GM10847 (cell line): ENCODE results near the gene S1PR4.

Experiments
- POLR2A ChIP-seq: IDR thresholded peaks from 2 replicates; pipeline ENCODE4 v1.6.1; 2011; ENCODE audit not compliant: insufficient read length; ENCODE audit errors: extremely low read depth

The S1PR4 gene

DNA sequence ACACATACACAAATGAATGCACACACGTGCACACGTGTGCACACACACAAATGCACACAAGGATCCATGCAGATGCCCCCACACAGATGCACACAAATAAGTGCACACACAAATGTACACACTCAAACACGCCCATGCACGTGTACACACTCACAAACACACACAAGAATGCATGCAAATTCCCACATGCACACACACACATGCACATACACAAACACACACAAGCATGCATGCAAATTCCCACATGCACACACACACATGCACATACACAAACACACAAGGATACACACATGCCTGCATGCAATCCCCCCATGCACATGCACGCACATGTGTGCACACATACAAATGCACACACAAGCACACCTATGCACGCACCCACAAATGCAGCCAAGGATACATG is 29.5 kb upstream of the S1PR4 start:
- no peak for TF ChIP-seq POLR2A

- TF ChIP-seq POLR2A = no peak
Measured at GRCh38 chr19:3149526-3150505, 28.8 kb upstream of the S1PR4 start.

DNA sequence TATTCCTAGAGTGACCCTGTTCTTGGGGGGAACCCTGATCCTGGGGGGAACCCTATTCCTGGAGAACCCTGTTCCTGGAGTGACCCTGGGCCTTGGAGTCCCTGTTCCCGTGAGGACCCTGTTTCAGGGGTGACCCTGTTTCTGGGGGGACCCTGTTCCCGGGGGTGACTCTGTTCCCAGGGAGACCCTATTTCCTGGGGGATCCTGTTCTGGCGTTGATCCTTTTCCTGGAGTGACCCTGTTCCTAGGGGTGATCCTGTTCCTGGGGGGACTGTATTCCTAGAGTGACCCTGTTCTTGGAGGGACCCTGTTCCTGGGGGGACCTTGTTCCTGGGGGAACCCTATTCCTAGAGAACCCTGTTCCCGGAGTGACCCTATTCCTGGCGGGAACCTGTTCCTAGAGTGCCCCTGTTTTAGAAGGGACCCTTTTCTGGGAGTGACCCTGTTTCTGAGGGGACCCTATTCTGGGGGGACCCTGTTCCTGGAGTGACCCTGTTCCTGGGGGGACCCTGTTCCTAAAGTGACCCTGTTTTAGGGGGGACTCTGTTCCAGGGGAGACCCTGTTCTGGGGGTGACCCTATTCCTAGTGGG is 27.7 kb upstream of the S1PR4 start:
- TF ChIP-seq POLR2A = no peak

- no peak for TF ChIP-seq POLR2A
Measured at GRCh38 chr19:3151563-3152418, 26.8 kb upstream of the S1PR4 start.

DNA sequence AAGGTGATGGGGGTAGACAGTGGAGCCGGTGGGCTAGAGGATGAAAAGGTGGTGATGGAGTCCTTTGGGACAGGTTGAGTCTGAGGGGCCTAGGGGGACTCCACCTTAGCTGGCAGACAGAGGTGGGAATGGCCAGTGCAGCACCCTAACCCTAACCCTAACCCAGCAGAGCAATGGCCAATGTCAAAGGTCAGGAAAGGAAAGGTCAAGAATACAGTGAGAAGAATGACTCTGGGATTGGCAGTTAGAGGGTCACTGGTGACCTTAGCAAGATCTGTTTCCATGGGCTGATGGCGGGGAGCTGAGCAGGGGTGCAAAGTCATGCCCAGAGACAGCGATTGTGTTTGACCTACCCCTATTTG is 26.2 kb upstream of the S1PR4 start:
- no peak for TF ChIP-seq POLR2A

DNA sequence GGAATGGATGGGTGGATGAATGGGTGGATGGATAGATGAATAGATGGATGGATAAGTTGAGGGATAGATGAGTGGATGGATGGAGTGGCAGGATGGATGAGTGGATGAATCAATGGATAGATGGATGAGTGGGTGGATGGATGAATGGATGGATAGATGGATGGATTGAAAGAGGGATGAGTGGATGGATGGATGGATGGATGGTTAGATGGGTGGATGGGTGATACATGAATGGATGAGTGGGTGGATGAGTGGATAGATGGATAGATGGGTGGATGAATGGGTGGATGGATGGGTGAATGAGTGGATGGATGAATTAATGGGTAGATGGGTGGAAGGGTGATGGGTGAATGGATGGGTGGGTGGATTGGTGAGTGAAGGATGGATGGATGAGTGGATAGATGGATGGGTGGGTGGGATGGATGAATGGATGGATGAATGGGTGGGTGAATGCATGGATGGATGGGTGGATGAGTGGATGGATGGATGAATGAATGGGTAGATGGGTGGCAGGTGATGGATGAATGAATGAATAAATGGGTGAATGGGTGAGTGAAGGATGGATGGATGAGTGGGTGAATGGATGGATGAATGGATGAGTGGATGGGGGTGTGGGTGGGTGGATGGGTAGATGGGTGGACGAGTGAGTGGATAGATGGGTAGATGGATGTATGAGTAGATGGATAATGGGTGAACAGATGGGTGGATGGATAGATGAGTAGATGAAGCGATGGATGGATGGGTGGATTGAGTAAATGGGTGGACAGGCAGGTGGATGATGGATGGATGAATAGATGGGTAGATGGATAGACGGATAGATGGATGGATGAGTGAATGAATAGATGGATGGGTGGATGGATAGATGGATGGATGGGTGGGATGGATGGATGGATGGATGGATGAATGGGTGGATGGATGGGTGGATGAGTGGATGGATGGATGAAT is 25.0 kb upstream of the S1PR4 start:
- no peak for TF ChIP-seq POLR2A

GRCh38 chr19:3154957-3155736 is 23.4 kb upstream of the S1PR4 start:
- TF ChIP-seq POLR2A = peak; percentile 20

- TF ChIP-seq POLR2A = no peak
Measured at GRCh38 chr19:3157096-3157845, 21.3 kb upstream of the S1PR4 start.

DNA sequence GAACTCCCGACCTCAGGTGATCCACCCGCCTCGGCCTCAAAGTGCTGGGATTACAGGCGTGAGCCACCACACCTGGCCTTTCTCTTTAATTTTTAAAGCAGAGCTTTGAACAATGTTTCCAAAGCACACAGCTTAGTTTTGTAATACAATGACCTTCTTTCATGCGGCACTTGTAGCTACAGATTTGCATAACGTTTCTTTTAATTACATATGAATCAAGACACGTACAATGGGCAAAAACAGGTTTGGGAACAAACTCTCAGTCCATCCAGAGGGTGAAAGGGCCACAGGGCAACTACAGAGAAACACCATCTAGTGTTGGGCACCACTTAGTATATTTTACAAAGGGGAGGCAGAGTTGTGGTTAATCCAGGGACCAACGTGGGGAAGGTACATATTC is 19.0 kb upstream of the S1PR4 start:
- TF ChIP-seq POLR2A = no peak

GRCh38 chr19:3160219-3160618 is 18.4 kb upstream of the S1PR4 start:
- TF ChIP-seq POLR2A = no peak

- no peak for TF ChIP-seq POLR2A
Measured at GRCh38 chr19:3161453-3161852, 17.1 kb upstream of the S1PR4 start.

GRCh38 chr19:3162418-3163229 is 15.9 kb upstream of the S1PR4 start:
- no peak for TF ChIP-seq POLR2A
